Neuron (in vitro differentiated cells): ENCODE results near the gene PLA2G7.

Experiments used
- H2AFZ ChIP-seq: one replicate; pipeline ENCODE4 v1.6.1; 2013; ENCODE audit warnings: low read depth, mild to moderate bottlenecking, inconsistent platforms, low read length, moderate library complexity
- H3K27me3 ChIP-seq: one replicate; pipeline ENCODE4 v1.6.1; 2013; ENCODE audit warnings: low read length; ENCODE audit not compliant: insufficient read depth
- H3K36me3 ChIP-seq: one replicate; pipeline ENCODE4 v1.6.1; 2013; ENCODE audit warnings: low read length; ENCODE audit not compliant: insufficient read depth
- H3K4me1 ChIP-seq: one replicate; pipeline ENCODE4 v1.6.1; 2013; ENCODE audit warnings: low read length; ENCODE audit not compliant: insufficient read depth
- H3K4me3 ChIP-seq: 2 replicates; pipeline ENCODE4 v1.5.1; 2013; ENCODE audit warnings: mild to moderate bottlenecking, low read length, moderate library complexity
- H3K9me3 ChIP-seq: one replicate; pipeline ENCODE4 v1.6.1; 2013; ENCODE audit warnings: low read length

Gene PLA2G7

GRCh38 chr6:46741482-46741881 lies 6.3 kb upstream of the PLA2G7 start:
- no peak overlapping the region for H2AFZ ChIP-seq
- H3K27me3 ChIP-seq, result peaks cover 8% of the 10 kb centered on the region
- H3K4me3 ChIP-seq, result no peak overlapping the region
- no peaks in the 10 kb centered on the region for H3K9me3 ChIP-seq
- no peaks in the 10 kb centered on the region for H3K4me1 ChIP-seq
- H3K36me3 ChIP-seq, result no peaks in the 10 kb centered on the region

- H3K36me3 ChIP-seq, result no peaks in the 10 kb centered on the region
- no peaks in the 10 kb centered on the region for H3K9me3 ChIP-seq
- no peak overlapping the region for H3K4me3 ChIP-seq
- peaks cover 8% of the 10 kb centered on the region for H3K4me1 ChIP-seq
- H2AFZ ChIP-seq, result no peak overlapping the region
- H3K27me3 ChIP-seq, result peaks cover 50% of the 10 kb centered on the region
Measured at GRCh38 chr6:46736906-46737305, 1.7 kb upstream of the PLA2G7 start.

- Histone ChIP-seq H3K4me3 (no peak overlapping the region), H2AFZ (no peak overlapping the region), H3K9me3 (no peaks in the 10 kb centered on the region), H3K4me1 (peaks cover 8% of the 10 kb centered on the region), H3K27me3 (peaks cover 53% of the 10 kb centered on the region), H3K36me3 (no peaks in the 10 kb centered on the region)
Measured at GRCh38 chr6:46735720-46736031, 501 bp upstream of the PLA2G7 start.

GRCh38 chr6:46733341-46733801 lies 1.8 kb downstream of the PLA2G7 start:
- Histone ChIP-seq H2AFZ (no peak overlapping the region), H3K4me3 (no peak overlapping the region), H3K9me3 (no peaks in the 10 kb centered on the region), H3K4me1 (peaks cover 8% of the 10 kb centered on the region), H3K36me3 (no peaks in the 10 kb centered on the region), H3K27me3 (peaks cover 53% of the 10 kb centered on the region)

GRCh38 chr6:46730921-46731461 lies 4.2 kb downstream of the PLA2G7 start:
- no peaks in the 10 kb centered on the region for H3K36me3 ChIP-seq
- H3K9me3 ChIP-seq, result no peaks in the 10 kb centered on the region
- peaks cover 40% of the 10 kb centered on the region for H3K27me3 ChIP-seq
- peaks cover 8% of the 10 kb centered on the region for H3K4me1 ChIP-seq
- no peak overlapping the region for H2AFZ ChIP-seq
- no peak overlapping the region for H3K4me3 ChIP-seq

GRCh38 chr6:46729787-46730326 lies 5.3 kb downstream of the PLA2G7 start:
- Histone ChIP-seq H3K4me1 (peaks cover 2% of the 10 kb centered on the region), H2AFZ (no peak overlapping the region), H3K36me3 (no peaks in the 10 kb centered on the region), H3K4me3 (no peak overlapping the region), H3K9me3 (no peaks in the 10 kb centered on the region), H3K27me3 (peaks cover 29% of the 10 kb centered on the region)

GRCh38 chr6:46720401-46720800 lies 14.8 kb downstream of the PLA2G7 start:
- H3K36me3 ChIP-seq, result no peaks in the 10 kb centered on the region

GRCh38 chr6:46719099-46719498 lies 16.1 kb downstream of the PLA2G7 start:
- Histone ChIP-seq H3K4me1 (no peaks in the 10 kb centered on the region), H3K27me3 (no peaks in the 10 kb centered on the region), H3K9me3 (no peaks in the 10 kb centered on the region), H3K4me3 (no peak overlapping the region), H2AFZ (no peak overlapping the region), H3K36me3 (no peaks in the 10 kb centered on the region)

More at GRCh38 chr6:46720401-46720800, 14.8 kb downstream of the PLA2G7 start:
- no peaks in the 10 kb centered on the region for H3K27me3 ChIP-seq
- H3K4me1 ChIP-seq, result no peaks in the 10 kb centered on the region
- no peaks in the 10 kb centered on the region for H3K9me3 ChIP-seq
- no peak overlapping the region for H2AFZ ChIP-seq
- H3K4me3 ChIP-seq, result no peak overlapping the region

- Histone ChIP-seq H3K36me3 (no peaks in the 10 kb centered on the region), H3K4me3 (no peak overlapping the region), H3K9me3 (no peaks in the 10 kb centered on the region), H3K27me3 (no peaks in the 10 kb centered on the region), H3K4me1 (no peaks in the 10 kb centered on the region), H2AFZ (no peak overlapping the region)
Measured at GRCh38 chr6:46715141-46715540, 20.0 kb downstream of the PLA2G7 start.

GRCh38 chr6:46711491-46711890 lies 23.7 kb downstream of the PLA2G7 start:
- no peak overlapping the region for H3K4me3 ChIP-seq
- no peaks in the 10 kb centered on the region for H3K27me3 ChIP-seq
- H3K9me3 ChIP-seq, result no peaks in the 10 kb centered on the region
- no peak overlapping the region for H2AFZ ChIP-seq
- no peaks in the 10 kb centered on the region for H3K4me1 ChIP-seq
- no peaks in the 10 kb centered on the region for H3K36me3 ChIP-seq

- Histone ChIP-seq H3K4me3 (no peak overlapping the region), H2AFZ (no peak overlapping the region), H3K4me1 (no peaks in the 10 kb centered on the region), H3K36me3 (no peaks in the 10 kb centered on the region), H3K27me3 (no peaks in the 10 kb centered on the region), H3K9me3 (no peaks in the 10 kb centered on the region)
Measured at GRCh38 chr6:46706464-46706863, 28.7 kb downstream of the PLA2G7 start.

GRCh38 chr6:46704562-46704961 lies 30.6 kb downstream of the PLA2G7 start:
- Histone ChIP-seq H3K4me1 (no peaks in the 10 kb centered on the region), H3K9me3 (no peaks in the 10 kb centered on the region), H2AFZ (no peak overlapping the region), H3K4me3 (no peak overlapping the region), H3K27me3 (no peaks in the 10 kb centered on the region), H3K36me3 (no peaks in the 10 kb centered on the region)

GRCh38 chr6:46699970-46700369 lies 35.2 kb downstream of the PLA2G7 start:
- Histone ChIP-seq H3K27me3 (no peaks in the 10 kb centered on the region), H3K4me1 (no peaks in the 10 kb centered on the region), H2AFZ (no peak overlapping the region), H3K36me3 (no peaks in the 10 kb centered on the region), H3K4me3 (no peak overlapping the region), H3K9me3 (no peaks in the 10 kb centered on the region)

- Histone ChIP-seq H3K4me3 (no peak overlapping the region), H3K4me1 (no peaks in the 10 kb centered on the region), H2AFZ (no peak overlapping the region), H3K27me3 (no peaks in the 10 kb centered on the region), H3K9me3 (no peaks in the 10 kb centered on the region), H3K36me3 (no peaks in the 10 kb centered on the region)
Measured at GRCh38 chr6:46690911-46691451, 44.2 kb downstream of the PLA2G7 start.
